ENCODE measurements around the gene OR52I1. TPM values are rescaled to one million over a fixed set of nuclear protein-coding genes. Genes with fewer than 3 reads are reported as not detected.

The OR52I1 gene
- total and polyA plus RNA-seq, 3 experiments from 2014 or later, result not detected

DNA sequence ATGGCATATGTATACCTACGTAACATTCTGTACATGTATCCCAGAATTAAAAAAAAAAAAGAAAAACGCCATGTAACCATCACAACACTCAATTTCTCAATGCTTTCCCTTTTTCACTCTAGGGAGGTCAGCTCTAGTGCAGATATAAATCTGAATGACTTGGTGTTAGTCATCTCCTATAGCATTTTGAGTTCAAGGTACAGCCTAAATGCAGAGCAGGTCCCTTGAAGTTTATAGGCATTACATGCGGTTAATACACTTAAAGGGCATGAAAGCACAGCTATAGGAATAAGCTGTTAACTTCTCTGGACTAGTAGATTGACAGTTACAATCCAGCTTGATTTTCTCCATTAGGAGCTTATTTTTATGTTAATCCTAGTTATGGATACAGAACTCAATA lies 28.5 kb upstream of the OR52I1 start:
- ChIA-PET CTCF (no interaction called here), POLR2A (no interaction called here)
- peaks cover 0 to 12% (median 6%) of the 10 kb centered on the region in 5 donors for H3K9me3 Mint-ChIP-seq
- no peak for DNase-seq
- H3K27me3 Mint-ChIP-seq, result peaks cover 10 to 32% of the 10 kb centered on the region in 2 donors
- Histone ChIP-seq H3K27ac (ENCODE audit: low read depth, low read length) (no peak overlapping the region), H3K36me3 (ENCODE audit: insufficient read depth, low read length) (no peaks in the 10 kb centered on the region), H3K4me1 (ENCODE audit: insufficient read depth, low read length) (no peaks in the 10 kb centered on the region), H3K9me3 (ENCODE audit: low read length) (no peaks in the 10 kb centered on the region), H3K27me3 (ENCODE audit: insufficient read depth, low read length, poor library complexity, severe bottlenecking) (no peaks in the 10 kb centered on the region), H3K4me3 (ENCODE audit: low read length) (no peak overlapping the region)
- H3K4me3 Mint-ChIP-seq, result no peak overlapping the region
- no peaks in the 10 kb centered on the region for H3K4me1 Mint-ChIP-seq
- H3K36me3 Mint-ChIP-seq, result peaks cover 0 to 5% (median 0%) of the 10 kb centered on the region in 3 donors
- no peak overlapping the region for H3K27ac Mint-ChIP-seq

DNA sequence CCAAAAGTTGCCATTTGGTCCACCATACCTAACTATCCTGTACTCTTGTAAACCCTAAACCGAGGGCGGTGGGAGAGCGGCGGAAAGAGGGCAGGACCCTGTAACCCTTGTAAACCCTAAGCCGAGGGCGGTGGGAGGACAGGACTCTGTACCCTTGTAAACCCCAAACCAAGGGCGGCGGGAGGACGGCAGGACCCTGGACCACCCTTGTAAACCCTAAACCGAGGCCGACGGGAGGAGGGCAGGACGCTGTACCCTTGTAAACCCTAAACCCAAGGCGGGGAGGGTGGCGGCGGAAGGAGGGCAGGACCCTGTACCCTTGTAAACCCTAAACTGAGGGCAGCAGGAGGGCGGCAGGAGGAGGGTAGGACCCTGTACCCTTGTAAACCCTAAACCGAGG lies 24.8 kb upstream of the OR52I1 start:
- Histone ChIP-seq H3K27me3 (ENCODE audit: insufficient read depth, low read length, poor library complexity, severe bottlenecking) (no peaks in the 10 kb centered on the region), H3K4me3 (ENCODE audit: low read length) (no peak overlapping the region), H3K9me3 (ENCODE audit: low read length) (no peaks in the 10 kb centered on the region), H3K36me3 (ENCODE audit: insufficient read depth, low read length) (no peaks in the 10 kb centered on the region), H3K27ac (ENCODE audit: low read depth, low read length) (no peak overlapping the region), H3K4me1 (ENCODE audit: insufficient read depth, low read length) (no peaks in the 10 kb centered on the region)
- H3K27me3 Mint-ChIP-seq, result peaks cover 5 to 11% of the 10 kb centered on the region in 2 donors
- no peak overlapping the region for H3K27ac Mint-ChIP-seq
- DNase-seq, result no peak
- ChIA-PET CTCF (no interaction called here), POLR2A (no interaction called here)
- peaks cover 0 to 4% (median 0%) of the 10 kb centered on the region in 3 donors for H3K36me3 Mint-ChIP-seq
- no peak overlapping the region for H3K4me3 Mint-ChIP-seq
- H3K9me3 Mint-ChIP-seq, result peaks cover 0 to 4% (median 2%) of the 10 kb centered on the region in 5 donors
- H3K4me1 Mint-ChIP-seq, result no peaks in the 10 kb centered on the region

DNA sequence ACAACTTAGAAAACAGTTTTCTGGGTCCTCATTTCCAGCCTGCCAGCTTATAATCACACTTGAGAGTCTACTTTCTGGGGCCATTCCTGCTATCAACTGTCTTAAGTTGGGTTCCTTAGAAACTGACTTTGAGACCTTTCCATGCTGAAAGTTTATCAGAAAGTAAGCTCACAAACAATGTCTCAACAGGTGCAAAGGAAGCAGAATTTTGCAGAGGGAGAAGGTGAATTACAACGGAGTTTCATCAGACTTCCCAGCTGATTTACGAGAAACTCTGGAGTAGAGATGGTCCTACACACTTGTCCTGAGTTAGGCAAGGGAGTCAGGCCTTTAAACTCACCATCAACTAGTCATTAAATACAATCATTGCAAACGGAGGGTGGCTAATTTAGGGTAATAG lies 17.0 kb upstream of the OR52I1 start:
- Mint-ChIP-seq H3K4me1 (peaks cover 0 to 6% (median 4%) of the 10 kb centered on the region in 3 donors), H3K9me3 (no peaks in the 10 kb centered on the region), H3K27me3 (peaks cover 13 to 39% of the 10 kb centered on the region in 2 donors), H3K36me3 (peaks cover 0 to 2% (median 0%) of the 10 kb centered on the region in 3 donors), H3K4me3 (no peak overlapping the region), H3K27ac (no peak overlapping the region)
- POLR2A ChIA-PET, result no interaction called here
- Histone ChIP-seq H3K9me3 (ENCODE audit: low read length) (no peaks in the 10 kb centered on the region), H3K27me3 (ENCODE audit: insufficient read depth, low read length, poor library complexity, severe bottlenecking) (no peaks in the 10 kb centered on the region), H3K27ac (ENCODE audit: low read depth, low read length) (no peak overlapping the region), H3K4me3 (ENCODE audit: low read length) (no peak overlapping the region), H3K36me3 (ENCODE audit: insufficient read depth, low read length) (no peaks in the 10 kb centered on the region), H3K4me1 (ENCODE audit: insufficient read depth, low read length) (no peaks in the 10 kb centered on the region)
- CTCF ChIA-PET, result no interaction called here
- DNase-seq, result no peak

DNA sequence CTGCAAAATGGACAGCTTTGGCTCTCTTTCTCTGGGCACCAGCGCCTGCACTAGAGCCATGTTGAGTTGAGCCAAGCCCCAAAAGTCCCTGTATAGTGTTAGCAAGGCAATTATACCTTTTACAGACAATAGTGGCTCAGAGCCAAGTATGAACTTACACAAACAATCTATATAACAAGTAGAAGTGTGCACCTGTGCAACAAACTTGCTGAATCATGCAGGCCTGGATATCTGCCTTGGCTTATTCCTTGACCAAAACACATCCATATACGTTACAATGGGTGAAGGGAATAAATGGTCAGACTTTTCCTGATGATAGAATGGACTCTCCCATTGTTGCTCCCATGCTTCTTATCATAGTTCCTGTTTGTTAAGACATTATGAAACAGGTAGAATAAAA lies 16.1 kb upstream of the OR52I1 start:
- Histone ChIP-seq H3K27me3 (ENCODE audit: insufficient read depth, low read length, poor library complexity, severe bottlenecking) (no peaks in the 10 kb centered on the region), H3K4me1 (ENCODE audit: insufficient read depth, low read length) (no peaks in the 10 kb centered on the region), H3K9me3 (ENCODE audit: low read length) (no peaks in the 10 kb centered on the region), H3K36me3 (ENCODE audit: insufficient read depth, low read length) (no peaks in the 10 kb centered on the region), H3K27ac (ENCODE audit: low read depth, low read length) (no peak overlapping the region), H3K4me3 (ENCODE audit: low read length) (no peak overlapping the region)
- peaks cover 0 to 4% (median 0%) of the 10 kb centered on the region in 3 donors for H3K36me3 Mint-ChIP-seq
- CTCF ChIA-PET, result no interaction called here
- peaks cover 0 to 6% (median 4%) of the 10 kb centered on the region in 3 donors for H3K4me1 Mint-ChIP-seq
- no peak overlapping the region for H3K4me3 Mint-ChIP-seq
- no peak overlapping the region for H3K27ac Mint-ChIP-seq
- no peak for DNase-seq
- no peaks in the 10 kb centered on the region for H3K9me3 Mint-ChIP-seq
- POLR2A ChIA-PET, result no interaction called here
- peaks cover 13 to 45% of the 10 kb centered on the region in 2 donors for H3K27me3 Mint-ChIP-seq

DNA sequence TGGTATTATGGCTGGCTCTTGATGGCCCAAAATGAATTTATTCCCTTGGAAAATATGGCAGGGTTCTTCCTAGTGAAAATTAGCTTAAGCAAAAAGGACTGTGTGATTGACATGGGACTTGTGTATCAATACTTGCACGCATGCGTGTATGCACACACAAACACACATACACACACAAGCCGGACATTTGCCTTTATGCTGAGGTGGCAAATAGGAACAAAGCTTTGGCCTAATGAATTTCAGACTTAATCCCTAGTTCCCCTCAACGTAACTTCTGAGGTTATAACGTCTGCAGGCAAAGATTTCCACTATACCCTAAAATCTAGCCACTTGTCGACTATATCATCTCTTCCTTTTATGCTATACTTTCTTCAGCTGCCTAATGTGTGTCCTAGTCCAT lies 15.2 kb upstream of the OR52I1 start:
- H3K27ac ChIP-seq (ENCODE audit: low read depth, low read length), result no peak overlapping the region
- no peaks in the 10 kb centered on the region for H3K9me3 ChIP-seq (ENCODE audit: low read length)
- peaks cover 0 to 6% (median 4%) of the 10 kb centered on the region in 3 donors for H3K4me1 Mint-ChIP-seq
- DNase-seq, result no peak
- H3K36me3 Mint-ChIP-seq, result peaks cover 0 to 4% (median 0%) of the 10 kb centered on the region in 3 donors
- CTCF ChIA-PET, result no interaction called here
- no peaks in the 10 kb centered on the region for H3K36me3 ChIP-seq (ENCODE audit: insufficient read depth, low read length)
- H3K27ac Mint-ChIP-seq, result no peak overlapping the region
- no peaks in the 10 kb centered on the region for H3K4me1 ChIP-seq (ENCODE audit: insufficient read depth, low read length)
- H3K27me3 ChIP-seq (ENCODE audit: insufficient read depth, low read length, poor library complexity, severe bottlenecking), result no peaks in the 10 kb centered on the region
- H3K4me3 ChIP-seq (ENCODE audit: low read length), result no peak overlapping the region
- POLR2A ChIA-PET, result no interaction called here
- H3K27me3 Mint-ChIP-seq, result peaks cover 13 to 51% of the 10 kb centered on the region in 2 donors
- no peaks in the 10 kb centered on the region for H3K9me3 Mint-ChIP-seq
- H3K4me3 Mint-ChIP-seq, result no peak overlapping the region

DNA sequence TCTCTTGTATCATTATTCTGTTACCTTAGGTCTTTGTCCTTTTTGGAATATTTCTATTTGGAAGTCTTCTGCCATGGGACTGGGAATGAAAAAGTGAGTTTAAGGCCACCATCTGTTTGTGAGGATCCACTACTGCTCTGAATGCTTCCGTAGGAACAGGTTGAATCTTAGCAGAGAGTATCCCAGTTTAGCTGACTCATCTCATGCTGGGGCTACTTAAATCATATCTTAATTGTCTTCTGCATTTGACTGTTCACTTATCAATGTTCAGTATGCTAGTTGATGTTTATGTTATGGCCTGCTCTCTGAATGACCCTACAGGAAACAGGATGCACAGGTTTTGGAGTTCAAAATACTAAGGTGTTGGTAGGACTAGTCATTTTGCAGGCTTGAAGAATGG lies 13.7 kb upstream of the OR52I1 start:
- no peak for DNase-seq
- H3K4me1 ChIP-seq (ENCODE audit: insufficient read depth, low read length), result no peaks in the 10 kb centered on the region
- ChIA-PET POLR2A (no interaction called here), CTCF (no interaction called here)
- no peak overlapping the region for H3K4me3 ChIP-seq (ENCODE audit: low read length)
- Mint-ChIP-seq H3K9me3 (no peaks in the 10 kb centered on the region), H3K4me3 (no peak overlapping the region), H3K27ac (no peak overlapping the region), H3K4me1 (peaks cover 0 to 6% (median 4%) of the 10 kb centered on the region in 3 donors), H3K36me3 (peaks cover 0 to 4% (median 0%) of the 10 kb centered on the region in 3 donors), H3K27me3 (peaks cover 10 to 60% of the 10 kb centered on the region in 2 donors)
- no peaks in the 10 kb centered on the region for H3K9me3 ChIP-seq (ENCODE audit: low read length)
- no peaks in the 10 kb centered on the region for H3K27me3 ChIP-seq (ENCODE audit: insufficient read depth, low read length, poor library complexity, severe bottlenecking)
- no peak overlapping the region for H3K27ac ChIP-seq (ENCODE audit: low read depth, low read length)
- no peaks in the 10 kb centered on the region for H3K36me3 ChIP-seq (ENCODE audit: insufficient read depth, low read length)

DNA sequence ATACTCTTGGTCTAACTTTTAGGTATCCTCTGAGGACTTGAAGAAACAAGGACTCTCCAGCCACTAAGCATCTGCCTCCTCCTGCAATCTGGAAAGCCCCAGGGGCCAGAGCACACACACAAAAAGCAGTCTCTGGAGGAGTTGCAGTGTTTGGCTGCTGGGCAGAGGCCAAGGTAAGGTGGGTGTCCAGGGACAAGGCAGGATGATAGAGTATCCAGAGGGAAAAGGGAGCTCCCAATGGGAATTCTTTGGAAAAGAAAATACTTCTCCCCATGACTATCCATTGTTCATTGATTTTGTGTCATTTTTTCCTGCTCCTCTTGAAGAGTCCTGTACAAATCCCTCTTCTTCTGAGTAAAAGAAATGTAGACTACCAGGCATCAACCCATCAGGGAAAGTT lies 12.4 kb upstream of the OR52I1 start, which contains the start of gene OR52I2:
Gene OR52I2 (plus strand): TSS at position 301 of the 400 bp plus-strand sequence.
- H3K27ac ChIP-seq (ENCODE audit: low read depth, low read length), result no peak within 1 kb of the TSS
- H3K27ac Mint-ChIP-seq, result no peak within 1 kb of the TSS
- H3K36me3 ChIP-seq (ENCODE audit: insufficient read depth, low read length), result no peaks in the 10 kb centered on the region
- H3K9me3 Mint-ChIP-seq, result peaks cover 0 to 1% (median 0%) of the 10 kb centered on the region in 5 donors
- H3K36me3 Mint-ChIP-seq, result peaks cover 0 to 4% (median 0%) of the 10 kb centered on the region in 3 donors
- no peaks in the 10 kb centered on the region for H3K27me3 ChIP-seq (ENCODE audit: insufficient read depth, low read length, poor library complexity, severe bottlenecking)
- H3K4me1 ChIP-seq (ENCODE audit: insufficient read depth, low read length), result no peaks in the 10 kb centered on the region
- H3K9me3 ChIP-seq (ENCODE audit: low read length), result no peaks in the 10 kb centered on the region
- H3K27me3 Mint-ChIP-seq, result peaks cover 7 to 66% of the 10 kb centered on the region in 2 donors
- ChIA-PET CTCF (no interaction called here), POLR2A (no interaction called here)
- no peak within 1 kb of the TSS for H3K4me3 ChIP-seq (ENCODE audit: low read length)
- H3K4me3 Mint-ChIP-seq, result no peak within 1 kb of the TSS
- no peak for DNase-seq
- no peaks in the 10 kb centered on the region for H3K4me1 Mint-ChIP-seq

DNA sequence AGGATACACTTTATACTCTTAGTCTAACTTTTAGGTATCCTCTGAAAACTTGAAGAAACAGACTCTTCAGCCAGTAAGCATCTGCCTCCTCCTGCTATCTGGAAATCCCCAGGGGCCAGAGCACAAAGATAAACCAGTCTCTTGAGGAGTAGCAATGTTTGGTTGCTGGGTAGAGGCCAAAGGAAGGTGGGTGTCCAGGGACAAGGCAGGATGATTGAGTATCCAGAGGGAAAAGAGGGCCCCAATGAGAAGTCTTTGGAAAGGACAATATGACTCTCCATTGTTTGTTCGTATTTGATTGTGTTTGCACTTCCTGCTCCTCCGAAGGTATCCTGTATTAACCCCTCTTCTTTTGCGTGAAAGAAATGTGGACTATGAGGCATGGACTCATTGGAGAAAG lies 4.8 kb upstream of the OR52I1 start:
- H3K27me3 Mint-ChIP-seq, result peaks cover 2 to 34% of the 10 kb centered on the region in 2 donors
- H3K36me3 Mint-ChIP-seq, result no peaks in the 10 kb centered on the region
- no peak overlapping the region for H3K4me3 Mint-ChIP-seq
- no peaks in the 10 kb centered on the region for H3K27me3 ChIP-seq (ENCODE audit: insufficient read depth, low read length, poor library complexity, severe bottlenecking)
- H3K4me1 ChIP-seq (ENCODE audit: insufficient read depth, low read length), result no peaks in the 10 kb centered on the region
- no peaks in the 10 kb centered on the region for H3K4me1 Mint-ChIP-seq
- CTCF ChIA-PET, result no interaction called here
- no peak overlapping the region for H3K4me3 ChIP-seq (ENCODE audit: low read length)
- no peak overlapping the region for H3K27ac ChIP-seq (ENCODE audit: low read depth, low read length)
- no peaks in the 10 kb centered on the region for H3K9me3 ChIP-seq (ENCODE audit: low read length)
- DNase-seq, result no peak
- POLR2A ChIA-PET, result no interaction called here
- H3K27ac Mint-ChIP-seq, result no peak overlapping the region
- H3K36me3 ChIP-seq (ENCODE audit: insufficient read depth, low read length), result no peaks in the 10 kb centered on the region
- peaks cover 0 to 3% (median 0%) of the 10 kb centered on the region in 5 donors for H3K9me3 Mint-ChIP-seq

All from CD8-positive, alpha-beta memory T cell (primary cell).